Suprapubic skin (tissue), 4 donors: ENCODE data around the gene SLC26A4.

Experiments
- POLR2A ChIP-seq, 2 donors: fragments of 450-650 bp; IDR thresholded peaks; one replicate each; pipeline ENCODE4 v1.6.1; 2017; ENCODE audit warnings: antibody characterized with exemption in 2 of 2, mild to moderate bottlenecking in 2 of 2, moderate library complexity in 2 of 2
- POLR2AphosphoS5 ChIP-seq, 3 donors: sonication (generic); formaldehyde crosslinking; IDR thresholded peaks; one replicate each; pipeline ENCODE4 v1.6.1; 2017; ENCODE audit warnings: antibody characterized with exemption in 3 of 3
- TF ChIP-seq, protein P1 (sequence below), 2 donors: fragments of 200-600 bp in 1 of 2; fragments of 450-650 bp in 1 of 2; sonication (generic) in 1 of 2; IDR thresholded peaks; one replicate each; pipeline ENCODE4 v1.5.1; 2016 to 2019; ENCODE audit warnings: antibody characterized with exemption in 2 of 2, mild to moderate bottlenecking in 1 of 2, moderate library complexity in 1 of 2

DNA sequence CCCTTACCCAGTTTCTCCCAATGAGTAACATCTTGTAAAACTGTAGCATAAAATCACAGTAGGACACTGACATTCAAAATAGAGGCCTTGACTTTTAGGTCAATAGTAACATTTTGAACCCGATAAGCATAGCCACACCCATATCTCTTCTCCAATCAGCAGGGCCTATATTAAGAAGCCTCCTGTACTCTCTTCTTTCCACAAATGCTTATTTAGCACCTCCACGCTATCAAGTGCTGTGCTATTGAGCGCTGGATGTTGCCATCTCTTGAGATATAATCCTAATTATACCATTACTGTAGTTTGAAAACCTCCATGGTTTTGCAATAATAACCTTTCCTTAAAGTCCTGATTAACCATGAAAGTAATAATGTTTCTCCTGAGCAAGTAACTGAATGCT, 43.2 kb downstream of the SLC26A4 start:
- no peak for TF ChIP-seq POLR2AphosphoS5 (IDR thresholded peaks at IDR 0.05)
- TF ChIP-seq, protein P1, sequence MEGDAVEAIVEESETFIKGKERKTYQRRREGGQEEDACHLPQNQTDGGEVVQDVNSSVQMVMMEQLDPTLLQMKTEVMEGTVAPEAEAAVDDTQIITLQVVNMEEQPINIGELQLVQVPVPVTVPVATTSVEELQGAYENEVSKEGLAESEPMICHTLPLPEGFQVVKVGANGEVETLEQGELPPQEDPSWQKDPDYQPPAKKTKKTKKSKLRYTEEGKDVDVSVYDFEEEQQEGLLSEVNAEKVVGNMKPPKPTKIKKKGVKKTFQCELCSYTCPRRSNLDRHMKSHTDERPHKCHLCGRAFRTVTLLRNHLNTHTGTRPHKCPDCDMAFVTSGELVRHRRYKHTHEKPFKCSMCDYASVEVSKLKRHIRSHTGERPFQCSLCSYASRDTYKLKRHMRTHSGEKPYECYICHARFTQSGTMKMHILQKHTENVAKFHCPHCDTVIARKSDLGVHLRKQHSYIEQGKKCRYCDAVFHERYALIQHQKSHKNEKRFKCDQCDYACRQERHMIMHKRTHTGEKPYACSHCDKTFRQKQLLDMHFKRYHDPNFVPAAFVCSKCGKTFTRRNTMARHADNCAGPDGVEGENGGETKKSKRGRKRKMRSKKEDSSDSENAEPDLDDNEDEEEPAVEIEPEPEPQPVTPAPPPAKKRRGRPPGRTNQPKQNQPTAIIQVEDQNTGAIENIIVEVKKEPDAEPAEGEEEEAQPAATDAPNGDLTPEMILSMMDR (IDR thresholded peaks at IDR 0.05): no peak
- TF ChIP-seq POLR2A (IDR thresholded peaks at IDR 0.05): no peak
